HG02885 (cell line): ENCODE results near the gene CCDC78.

Experiments
- ATAC-seq: cut with Tn5 transposase; IDR thresholded peaks from one replicate; pipeline ENCODE4 v1.9.1; 2021; ENCODE audit warnings: mild to moderate bottlenecking; ENCODE audit not compliant: unreplicated experiment, poor library complexity

The CCDC78 gene

DNA sequence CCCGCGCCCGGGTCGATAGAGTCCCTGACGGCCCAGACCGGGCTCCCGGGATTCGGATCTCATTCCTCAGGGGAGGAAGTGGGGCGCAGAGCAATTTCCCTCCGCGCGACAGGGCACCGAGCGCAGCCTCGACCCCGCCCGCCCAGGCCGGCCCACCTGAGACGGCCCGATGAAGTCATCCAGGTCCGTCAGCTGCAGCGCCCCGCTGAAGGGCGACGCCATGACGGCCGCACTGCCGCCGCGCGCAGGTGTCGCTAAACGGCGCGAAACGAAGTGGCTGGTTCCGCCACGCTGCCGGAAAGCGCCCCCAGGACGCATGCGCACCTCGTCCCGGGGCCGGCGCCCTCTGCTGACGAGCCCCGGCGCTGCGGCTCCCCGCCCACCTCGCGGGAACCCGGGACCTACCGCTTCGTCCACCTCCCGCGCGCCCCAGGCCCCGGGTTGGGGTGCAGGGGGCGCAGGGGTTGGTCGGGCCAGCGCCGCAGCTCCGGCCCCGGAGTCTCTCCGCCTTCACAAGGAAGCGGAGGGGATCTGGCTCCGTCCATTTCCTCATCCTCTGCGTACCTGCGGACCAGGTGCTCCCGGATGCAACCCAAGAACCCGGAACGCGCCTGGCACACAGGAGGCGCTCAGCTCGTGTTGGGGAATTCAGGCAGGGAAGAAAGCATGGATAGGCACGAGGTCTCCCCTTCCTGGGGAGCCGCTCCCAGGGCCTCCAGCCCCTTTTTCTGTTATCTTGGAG, 14.7 kb upstream of the CCDC78 start, which contains the start of gene CIAO3:
Gene CIAO3 (minus strand): TSS at position 234 of the 742 bp plus-strand sequence. CDS start 12 bp downstream, at position 222.
- peak; percentile 73 for ATAC-seq

DNA sequence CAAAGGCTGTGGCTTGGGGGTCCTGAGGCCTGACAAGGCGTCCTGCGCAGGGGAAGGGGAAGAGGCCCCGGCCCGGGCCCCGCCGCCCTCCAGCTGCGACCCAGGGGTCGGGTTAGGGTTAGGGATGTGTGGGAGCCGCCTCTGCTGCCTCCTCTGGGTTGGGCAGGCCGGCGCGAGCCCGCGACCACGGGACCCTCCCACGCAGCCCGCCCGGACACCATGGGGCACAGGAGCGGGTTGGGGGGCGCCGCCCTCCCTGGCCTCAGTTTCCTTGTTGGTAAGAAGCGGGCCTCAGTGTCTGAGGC, 14.2 kb upstream of the CCDC78 start:
- peak; percentile 4 for ATAC-seq

DNA sequence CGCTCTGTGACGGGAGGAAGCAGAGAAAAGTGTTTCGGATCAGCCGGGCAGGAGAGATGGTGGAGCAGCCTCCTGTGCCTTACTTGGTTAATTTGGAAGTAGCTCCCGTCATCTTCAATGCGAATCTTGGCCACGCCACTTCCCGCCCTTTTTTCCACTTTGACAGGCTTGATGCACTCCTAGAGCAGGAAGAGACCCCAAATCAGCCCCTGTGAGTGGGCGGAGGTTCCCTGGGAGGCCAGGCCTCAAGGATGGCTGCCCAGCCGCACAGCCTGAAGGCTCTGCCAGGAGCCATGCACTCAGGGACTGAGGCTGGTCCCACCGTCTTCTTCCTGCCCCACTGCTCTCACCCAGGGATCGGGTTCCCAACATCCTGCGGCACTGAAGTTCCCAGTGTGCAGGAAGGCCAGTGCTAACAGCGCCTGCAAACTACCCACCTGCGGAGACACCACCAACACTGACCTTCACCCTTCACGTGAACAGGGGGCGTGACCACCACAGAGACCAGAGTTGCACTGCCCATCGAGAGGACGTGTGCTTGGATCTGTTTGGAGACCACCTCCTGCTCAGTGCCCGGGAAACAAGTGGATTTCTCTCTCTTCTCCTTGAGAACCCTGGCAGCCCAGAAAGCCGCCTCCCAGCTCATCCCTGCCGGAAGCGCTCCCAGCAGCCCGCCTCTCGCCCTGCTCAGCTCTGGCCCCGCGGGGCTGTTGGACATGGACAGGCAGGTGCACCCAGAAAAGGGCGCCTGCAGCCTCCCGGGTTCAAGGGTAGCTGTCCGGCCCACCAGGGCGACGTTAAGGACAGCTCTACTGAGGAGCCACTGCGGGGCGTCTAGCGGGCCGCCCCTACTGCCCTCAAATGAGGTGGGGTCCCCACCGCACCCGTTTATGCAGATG, 13.6 kb upstream of the CCDC78 start:
- no peak for ATAC-seq

DNA sequence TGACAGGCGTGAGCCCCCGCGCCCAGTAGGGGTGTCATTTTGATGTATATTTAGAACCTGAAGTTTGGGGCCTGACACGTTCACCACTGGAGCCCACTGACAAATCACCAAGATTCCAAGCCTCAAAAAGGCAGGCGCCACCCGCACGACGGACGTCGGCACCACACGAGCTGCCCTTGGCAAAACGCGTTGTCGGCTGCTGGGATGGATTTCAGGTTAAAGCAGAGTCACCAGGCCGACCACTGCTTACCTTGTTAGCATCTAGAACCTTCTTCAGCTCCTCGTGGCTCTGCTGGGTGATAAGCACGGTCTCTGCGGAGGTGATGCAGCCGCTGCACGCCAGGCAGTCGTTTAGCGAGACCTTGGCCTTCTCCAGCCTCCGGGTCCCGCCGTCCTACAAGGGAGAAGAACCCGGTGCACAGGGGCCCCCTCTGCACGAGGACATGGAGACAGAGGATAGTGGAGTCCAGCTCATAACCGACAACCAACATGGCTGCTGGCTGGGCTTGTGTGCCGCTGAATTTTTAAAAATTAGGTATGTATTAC, 10.8 kb upstream of the CCDC78 start:
- ATAC-seq = no peak

DNA sequence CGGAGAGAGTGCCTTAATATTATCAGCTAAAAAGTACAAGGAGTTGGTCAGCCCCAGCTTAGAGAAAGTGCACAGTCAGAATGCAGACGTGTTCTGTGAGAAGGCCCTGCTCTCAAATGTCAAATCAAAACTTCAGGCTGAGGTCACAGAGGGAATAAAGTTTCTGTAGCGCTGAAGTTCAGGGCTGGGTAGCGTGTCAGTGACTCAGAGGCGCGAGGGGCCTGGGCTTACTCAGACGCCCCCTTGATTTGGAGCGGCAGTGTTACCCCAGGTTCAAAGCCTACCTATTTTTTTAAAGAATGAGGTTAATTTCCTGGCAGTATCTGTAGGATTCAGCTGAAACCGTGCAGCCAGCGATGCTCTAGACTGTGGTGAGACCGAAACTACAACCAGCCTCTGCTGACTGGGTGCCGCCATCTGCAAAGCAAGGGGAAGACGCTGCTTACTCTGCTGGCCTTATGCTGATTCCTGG, 9.8 kb upstream of the CCDC78 start:
- ATAC-seq = peak; percentile 37

DNA sequence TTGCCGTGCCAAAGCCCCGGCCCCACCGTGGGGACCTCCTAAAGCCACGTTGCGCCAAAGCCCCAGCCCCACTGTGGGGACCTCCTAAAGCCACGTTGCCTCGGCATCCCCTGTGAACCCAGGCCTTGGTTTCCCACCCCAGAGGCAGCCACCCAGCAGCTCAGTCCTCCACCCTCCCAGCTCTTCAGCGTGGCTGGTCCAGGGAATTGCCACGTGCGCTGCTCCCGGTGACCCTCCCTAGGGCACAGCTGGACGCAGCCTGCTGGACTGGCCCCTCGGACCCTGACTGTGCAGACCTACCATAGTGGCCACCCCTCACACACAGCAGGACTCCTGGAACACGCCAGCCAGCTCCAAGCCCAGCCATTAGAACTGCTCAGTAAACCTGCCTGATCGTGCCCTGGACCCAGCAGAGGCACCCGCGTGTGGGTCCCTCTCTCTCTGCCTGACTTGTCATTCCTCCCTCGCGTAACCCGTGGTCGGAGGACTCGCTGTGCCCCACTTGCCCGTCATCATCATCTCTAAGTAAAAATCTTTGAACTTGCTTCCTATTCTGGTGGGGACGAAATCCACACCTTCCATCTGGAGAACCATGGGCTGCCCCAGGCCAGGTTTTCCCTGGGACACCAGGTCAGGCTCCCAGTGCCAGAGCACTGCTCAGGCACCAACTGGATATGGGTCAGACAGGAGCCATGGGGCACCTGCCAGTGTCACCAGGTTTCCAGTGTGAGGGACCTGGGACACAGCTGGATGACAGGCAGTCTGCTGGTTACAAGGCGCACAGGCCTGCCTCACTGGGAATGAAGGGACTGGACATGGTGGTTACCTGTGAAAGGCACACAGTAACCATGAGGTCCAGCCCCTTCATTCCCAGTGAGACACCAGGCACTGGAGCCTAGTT, 9.0 kb upstream of the CCDC78 start:
- ATAC-seq = no peak

DNA sequence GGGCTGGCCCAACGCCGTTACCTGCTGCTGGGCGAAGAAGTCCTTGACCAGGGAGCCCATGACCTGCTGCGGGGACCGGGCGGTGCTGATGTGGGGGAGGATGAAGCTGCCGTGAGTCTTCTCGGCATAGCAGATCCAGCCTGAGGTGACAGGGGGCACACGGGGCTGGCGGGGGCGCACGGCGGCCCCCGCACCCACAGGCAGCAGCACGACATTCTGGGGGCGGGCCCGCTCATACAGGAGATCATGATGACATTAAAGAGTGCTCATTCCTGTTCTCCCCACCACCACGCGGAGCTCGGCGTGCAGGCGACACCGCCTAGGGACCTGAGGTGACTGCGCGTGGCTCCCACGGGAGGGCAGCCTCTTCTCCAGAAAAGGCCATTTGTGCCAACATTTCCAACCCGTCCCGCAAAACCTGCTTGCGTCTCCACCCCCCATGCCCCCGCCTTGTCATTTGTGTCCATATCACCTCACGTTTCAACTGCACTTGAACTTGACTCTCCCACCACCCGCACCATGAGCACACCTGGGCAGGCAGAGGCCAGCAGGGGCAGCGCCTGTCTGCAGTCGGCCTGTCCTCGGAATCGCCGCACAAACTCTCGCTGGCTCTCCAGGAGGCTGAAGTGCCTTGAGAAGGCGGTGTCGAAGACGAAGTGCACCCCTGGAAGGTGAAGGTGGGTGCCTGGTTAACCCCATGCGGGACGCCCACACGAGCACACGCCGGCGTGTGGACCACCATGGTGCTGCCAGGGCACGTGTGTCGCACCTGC, 8.2 kb upstream of the CCDC78 start:
- ATAC-seq = no peak

DNA sequence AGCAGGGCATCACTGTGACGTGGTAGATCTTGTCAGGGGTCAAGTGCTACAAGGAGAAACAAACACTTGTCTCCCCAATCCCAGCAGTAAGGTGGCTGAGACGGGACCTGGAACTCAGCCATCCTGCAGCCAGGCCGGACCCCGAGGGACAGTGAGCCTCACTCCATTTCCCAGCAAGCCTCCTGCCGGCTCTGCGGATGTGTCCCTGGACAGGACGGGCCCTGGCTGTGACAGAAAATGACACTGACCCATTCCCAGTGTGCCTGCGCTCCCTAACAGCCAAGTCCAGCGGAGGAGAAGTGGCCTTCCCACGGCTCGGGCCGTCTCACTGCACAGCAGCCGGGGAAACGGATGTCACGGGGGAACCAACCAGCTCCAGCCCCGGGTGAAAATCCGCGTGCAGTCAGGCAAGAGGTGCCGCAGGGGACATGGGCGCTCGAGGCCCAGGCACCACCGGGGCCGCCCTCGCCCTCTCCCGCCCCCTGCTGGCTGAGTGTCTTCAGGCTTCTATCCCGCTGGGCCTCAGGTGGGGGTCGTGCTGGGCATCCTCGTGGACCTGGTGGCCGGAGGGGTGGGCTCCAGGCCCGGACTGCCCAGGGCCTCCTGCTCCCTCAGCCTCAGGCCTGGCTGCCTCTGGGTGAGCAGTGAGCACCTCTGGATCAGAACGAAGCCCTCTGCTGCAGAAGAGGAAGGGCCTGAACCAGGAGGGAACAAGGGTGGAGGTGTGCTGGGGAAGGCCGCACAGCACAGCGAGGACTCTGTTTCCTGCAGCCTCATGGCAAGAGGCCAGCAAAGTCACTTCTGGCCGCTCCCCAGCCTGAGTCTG, 7.4 kb upstream of the CCDC78 start:
- no peak for ATAC-seq

DNA sequence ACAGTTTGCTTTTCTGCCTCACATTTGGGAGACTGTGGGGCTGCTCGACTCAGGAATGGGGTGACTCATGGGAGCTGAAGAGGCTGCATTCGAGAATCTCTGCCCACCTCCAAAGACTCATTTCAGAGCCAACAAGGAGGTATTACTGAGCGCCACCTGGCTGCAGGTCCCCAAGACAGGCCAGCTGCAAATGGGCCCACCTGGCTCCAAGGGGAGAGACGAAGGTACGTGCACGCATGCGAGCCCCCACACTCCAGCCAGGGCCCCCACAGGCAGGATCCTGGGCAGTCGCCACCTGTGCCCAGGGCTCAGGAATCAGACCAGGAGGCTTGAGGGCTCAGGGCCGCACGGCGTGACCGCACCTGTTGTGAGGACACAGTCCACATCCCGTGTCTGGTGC, 6.7 kb upstream of the CCDC78 start:
- ATAC-seq = no peak

DNA sequence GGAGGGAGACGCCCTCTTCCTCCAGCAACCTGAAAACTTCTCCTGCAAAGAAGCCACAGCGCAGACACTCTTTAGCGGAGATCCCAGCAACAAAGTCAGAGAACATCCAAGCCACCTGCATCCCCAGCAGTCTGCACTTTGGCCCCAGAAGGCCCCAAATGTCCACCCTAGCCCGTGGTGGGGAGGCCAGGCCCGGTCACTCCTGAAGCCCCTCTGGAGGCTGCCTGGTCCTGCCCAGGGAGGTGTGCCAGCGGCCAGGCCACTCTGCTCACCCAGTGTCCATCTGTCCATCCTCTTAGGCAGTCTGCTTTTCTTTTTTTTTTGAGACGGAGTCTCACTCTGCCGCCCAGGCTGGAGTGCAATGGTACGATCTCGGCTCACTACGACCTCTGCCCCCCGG, 6.1 kb upstream of the CCDC78 start:
- ATAC-seq = no peak

DNA sequence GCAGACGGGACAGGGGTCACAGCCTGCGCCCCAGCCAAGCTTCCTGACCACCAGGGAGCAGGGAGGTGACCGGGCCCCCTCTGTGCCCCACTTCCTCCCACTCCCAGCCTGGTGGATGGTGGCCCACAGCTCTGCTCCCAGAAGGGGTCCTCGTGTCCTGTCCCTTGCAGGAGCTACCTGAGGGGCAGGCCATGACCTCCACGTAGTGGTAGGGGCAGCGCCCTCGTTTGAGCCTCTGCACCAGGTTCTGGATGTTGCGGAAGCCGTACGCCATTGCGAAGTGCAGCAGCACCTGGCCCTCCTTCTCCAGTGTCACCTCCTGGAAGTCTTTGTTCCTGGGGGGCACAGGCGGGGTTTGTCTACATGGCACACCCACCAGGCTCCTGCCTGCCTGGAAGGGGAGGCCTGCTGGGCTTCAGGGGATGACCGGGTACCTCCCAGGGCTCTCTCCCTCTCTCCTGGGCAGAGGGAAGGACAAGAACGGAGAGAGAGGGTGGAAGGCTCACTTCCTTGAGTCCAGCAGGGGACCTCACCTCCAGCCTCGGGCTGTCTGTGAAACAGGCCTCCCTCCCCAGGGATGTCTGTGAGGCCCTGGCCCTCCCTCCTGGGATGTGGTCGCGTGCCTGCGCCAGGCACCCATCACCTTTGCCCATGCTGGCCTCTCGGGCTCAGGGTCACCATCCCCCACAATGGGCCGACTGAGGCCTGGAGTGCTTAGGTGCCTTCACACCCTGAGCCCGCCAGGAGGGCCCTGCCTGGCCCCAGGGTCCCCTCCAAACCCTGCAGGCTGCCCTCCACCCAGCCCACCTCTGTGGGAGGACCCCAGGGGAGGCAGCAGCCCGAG, 4.6 kb upstream of the CCDC78 start:
- ATAC-seq = no peak

DNA sequence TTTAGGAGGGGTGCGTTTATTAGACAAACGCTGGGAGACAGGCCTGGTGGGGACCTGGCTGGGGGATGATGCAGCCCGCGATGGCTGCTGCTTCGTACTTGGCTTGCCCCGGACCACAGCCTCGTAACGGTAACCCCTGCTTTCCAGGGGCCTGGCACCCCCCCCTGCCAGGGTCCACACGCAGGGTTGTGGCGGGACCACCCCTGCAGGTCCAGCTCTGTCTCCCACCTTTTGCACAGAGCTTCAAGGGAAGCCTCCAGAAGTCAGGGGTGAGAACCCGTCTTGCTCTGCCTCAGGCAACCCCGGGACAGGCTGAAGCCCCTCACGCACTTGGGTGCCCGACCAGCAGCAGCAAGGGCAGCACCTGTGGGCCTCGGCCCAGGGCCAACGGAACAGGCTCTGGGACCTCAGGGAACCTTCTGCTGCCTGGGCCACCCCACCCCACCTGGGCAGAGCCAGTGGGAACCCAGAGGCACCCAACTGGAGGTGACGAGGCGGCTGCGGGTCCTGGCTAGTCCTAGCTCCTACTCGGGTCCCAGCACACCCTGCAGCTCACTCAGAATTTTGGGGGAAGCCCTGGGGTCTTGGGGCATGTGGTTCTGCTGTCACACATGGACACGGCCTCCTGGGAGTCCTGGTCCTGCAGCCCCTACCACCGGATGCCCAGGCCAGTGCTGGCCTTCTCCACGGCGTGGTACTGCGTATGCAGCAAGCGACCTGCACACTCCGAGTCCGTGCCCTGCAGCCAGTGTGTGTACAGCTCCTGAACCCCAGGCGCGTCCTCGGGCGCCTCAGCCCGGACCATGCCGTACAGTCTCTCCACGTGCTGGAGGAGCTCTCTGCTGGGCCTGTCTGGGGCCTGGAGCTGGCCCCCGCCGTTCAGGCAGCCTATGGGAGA, 3.8 kb upstream of the CCDC78 start:
- no peak for ATAC-seq

DNA sequence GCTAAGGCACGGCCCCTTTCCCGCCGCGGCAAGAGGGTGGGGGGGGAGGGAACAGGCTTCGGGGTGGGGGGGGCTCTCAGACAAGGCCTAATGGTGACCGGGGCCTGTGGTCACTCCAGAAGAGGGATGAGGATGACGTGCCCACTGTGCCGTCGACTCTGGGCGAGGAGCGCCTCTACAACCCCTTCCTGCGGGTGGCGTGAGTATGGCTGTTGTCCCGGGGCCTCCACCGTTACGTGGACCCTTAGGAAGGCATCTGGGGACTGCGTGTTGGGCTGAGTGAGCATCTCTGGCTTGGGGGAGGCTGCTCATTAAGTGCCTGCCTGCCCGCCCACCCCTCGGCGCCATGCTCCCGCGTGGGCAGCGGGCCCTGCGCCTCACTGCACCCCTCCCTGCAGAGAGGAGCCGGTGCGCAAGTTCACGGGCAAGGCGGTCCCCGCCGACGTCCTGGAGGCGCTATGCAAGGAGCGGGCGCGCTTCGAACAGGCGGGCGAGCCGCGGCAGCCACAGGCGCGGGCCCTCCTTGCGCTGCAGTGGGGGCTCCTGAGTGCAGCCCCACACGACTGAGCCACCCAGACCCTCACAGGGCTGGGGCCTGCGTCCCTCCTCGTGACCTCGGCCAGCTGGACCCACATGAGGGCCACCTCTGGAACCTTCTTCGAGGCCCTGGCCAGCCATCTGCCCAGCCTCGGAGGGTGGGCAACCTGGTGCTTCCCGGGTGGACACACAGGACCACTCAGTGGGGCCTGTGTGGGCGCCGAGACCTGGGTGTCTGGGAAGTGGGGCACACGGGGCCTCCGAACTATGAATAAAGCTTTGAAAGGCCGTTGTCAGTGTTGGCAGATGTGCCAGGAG, 2.9 kb upstream of the CCDC78 start:
- ATAC-seq = no peak

DNA sequence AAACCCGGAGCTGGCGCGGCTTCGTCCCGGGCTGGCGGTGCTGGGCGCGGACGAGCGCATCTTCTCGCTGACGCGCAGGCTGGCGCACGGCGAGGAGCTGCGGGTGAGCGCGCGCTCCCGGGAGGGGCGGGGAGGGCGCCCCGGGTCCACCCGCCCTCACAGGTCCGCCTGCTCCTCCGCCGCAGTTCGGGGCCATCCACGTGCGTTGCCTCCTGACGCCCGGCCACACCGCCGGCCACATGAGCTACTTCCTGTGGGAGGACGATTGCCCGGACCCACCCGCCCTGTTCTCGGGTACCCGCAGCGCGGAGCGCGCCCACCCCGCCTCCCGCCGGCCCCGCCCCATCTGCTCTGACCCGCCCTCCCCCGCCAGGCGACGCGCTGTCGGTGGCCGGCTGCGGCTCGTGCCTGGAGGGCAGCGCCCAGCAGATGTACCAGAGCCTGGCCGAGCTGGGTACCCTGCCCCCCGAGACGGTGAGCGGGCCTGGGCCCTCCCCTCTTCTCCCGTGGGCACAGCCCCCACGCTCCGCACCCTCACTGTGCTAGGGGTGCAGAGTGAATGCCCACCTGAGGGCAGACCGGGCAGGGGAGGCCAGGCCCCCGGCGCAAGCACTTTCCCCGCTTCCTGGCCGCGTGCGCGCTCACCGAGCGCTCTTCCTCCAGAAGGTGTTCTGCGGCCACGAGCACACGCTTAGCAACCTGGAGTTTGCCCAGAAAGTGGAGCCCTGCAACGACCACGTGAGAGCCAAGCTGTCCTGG, 2.1 kb upstream of the CCDC78 start:
- peak; percentile 44 for ATAC-seq

DNA sequence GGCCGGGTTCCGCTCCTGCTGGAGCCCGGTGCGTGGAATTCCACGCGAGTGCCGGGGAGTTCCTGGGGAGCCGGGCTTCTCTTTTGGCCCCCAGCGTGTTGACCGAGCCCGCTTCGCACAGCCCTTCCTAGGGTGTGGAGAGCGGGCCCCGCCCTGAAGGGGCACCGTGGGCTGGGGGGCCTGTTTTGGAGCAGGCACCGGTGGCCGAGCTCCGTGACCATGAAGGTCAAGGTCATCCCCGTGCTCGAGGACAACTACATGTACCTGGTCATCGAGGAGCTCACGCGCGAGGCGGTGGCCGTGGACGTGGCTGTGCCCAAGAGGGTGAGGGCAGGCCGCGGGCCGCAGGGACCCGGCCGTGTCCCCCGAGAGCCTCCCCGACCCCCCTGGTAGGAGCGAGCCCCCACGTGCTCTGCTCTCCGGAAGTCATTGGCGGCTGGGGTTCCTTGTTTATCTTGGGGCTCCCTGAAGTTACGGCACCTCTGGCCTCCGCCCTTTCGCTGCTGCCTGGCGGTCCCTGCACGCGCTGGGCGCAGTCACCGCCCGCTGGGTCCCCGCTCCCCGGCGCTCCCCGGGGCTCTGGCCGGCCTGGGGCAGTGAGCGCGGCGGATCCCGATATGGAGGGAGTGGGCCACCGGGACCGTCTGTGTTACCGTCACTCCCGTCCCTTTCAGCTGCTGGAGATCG, 1.2 kb upstream of the CCDC78 start:
- peak; percentile 12 for ATAC-seq
